Activated CD8-positive, alpha-beta T cell treated with anti-CD3 and anti-CD28 coated beads for 36 hours (primary cell): ENCODE data around the gene OGN. TPM values are rescaled to one million over a fixed set of nuclear protein-coding genes. Genes with fewer than 3 reads are reported as not detected.

Experiments used
- ATAC-seq: fragments of 200-7000 bp; cut with Tn5 transposase; one replicate; pipeline ENCODE4 v1.10.0; 2021; ENCODE audit warnings: mild to moderate bottlenecking, moderate library complexity
- CTCF ChIA-PET: fragments of 350-600 bp; sonication (Branson Sonifier 250); formaldehyde crosslinking; loops from one replicate; lab custom pipeline; 2021; ENCODE audit warnings: antibody characterized with exemption; lab: Charles Lee
- POLR2A ChIA-PET: fragments of 350-600 bp; sonication (Branson Sonifier 250); formaldehyde crosslinking; loops from one replicate; lab custom pipeline; 2021; ENCODE audit warnings: antibody characterized with exemption; lab: Charles Lee
- DNase-seq: peaks from one replicate; pipeline ENCODE4 v3.0.0-alpha.2; 2020
- H3K27ac Mint-ChIP-seq: one replicate; pipeline ENCODE4 v1.8.0; 2021; ENCODE audit warnings: mild to moderate bottlenecking, mixed read lengths
- H3K27me3 Mint-ChIP-seq: one replicate; pipeline ENCODE4 v1.8.0; 2021; ENCODE audit warnings: mixed read lengths
- H3K36me3 Mint-ChIP-seq: one replicate; pipeline ENCODE4 v1.8.0; 2021; ENCODE audit warnings: low read depth, mixed read lengths
- H3K4me1 Mint-ChIP-seq: one replicate; pipeline ENCODE4 v1.8.0; 2021; ENCODE audit warnings: low read depth, mixed read lengths
- H3K4me3 Mint-ChIP-seq: one replicate; pipeline ENCODE4 v1.8.0; 2021; ENCODE audit warnings: mild to moderate bottlenecking, moderate library complexity, mixed read lengths
- H3K9me3 Mint-ChIP-seq: one replicate; pipeline ENCODE4 v1.8.0; 2021; ENCODE audit warnings: mixed read lengths
- intact Hi-C: fragments of 100-400 bp; cut with micrococcal nuclease; formaldehyde crosslinking; loops from one replicate; pipeline ENCODE4 v1.10.0; 2022
- total RNA-seq, 2 experiments: library from RNA; stranded (reverse); gene quantifications; one replicate each; pipeline ENCODE4 v1.2.3, GENCODE V29; 2021
- TF ChIP-seq, protein P1 (sequence below): fragments of 200-600 bp; IDR thresholded peaks from one replicate; pipeline ENCODE4 v1.8.0; 2022; ENCODE audit warnings: antibody characterized with exemption, mild to moderate bottlenecking

OGN gene, protein sequence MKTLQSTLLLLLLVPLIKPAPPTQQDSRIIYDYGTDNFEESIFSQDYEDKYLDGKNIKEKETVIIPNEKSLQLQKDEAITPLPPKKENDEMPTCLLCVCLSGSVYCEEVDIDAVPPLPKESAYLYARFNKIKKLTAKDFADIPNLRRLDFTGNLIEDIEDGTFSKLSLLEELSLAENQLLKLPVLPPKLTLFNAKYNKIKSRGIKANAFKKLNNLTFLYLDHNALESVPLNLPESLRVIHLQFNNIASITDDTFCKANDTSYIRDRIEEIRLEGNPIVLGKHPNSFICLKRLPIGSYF
- not detected for total RNA-seq

DNA sequence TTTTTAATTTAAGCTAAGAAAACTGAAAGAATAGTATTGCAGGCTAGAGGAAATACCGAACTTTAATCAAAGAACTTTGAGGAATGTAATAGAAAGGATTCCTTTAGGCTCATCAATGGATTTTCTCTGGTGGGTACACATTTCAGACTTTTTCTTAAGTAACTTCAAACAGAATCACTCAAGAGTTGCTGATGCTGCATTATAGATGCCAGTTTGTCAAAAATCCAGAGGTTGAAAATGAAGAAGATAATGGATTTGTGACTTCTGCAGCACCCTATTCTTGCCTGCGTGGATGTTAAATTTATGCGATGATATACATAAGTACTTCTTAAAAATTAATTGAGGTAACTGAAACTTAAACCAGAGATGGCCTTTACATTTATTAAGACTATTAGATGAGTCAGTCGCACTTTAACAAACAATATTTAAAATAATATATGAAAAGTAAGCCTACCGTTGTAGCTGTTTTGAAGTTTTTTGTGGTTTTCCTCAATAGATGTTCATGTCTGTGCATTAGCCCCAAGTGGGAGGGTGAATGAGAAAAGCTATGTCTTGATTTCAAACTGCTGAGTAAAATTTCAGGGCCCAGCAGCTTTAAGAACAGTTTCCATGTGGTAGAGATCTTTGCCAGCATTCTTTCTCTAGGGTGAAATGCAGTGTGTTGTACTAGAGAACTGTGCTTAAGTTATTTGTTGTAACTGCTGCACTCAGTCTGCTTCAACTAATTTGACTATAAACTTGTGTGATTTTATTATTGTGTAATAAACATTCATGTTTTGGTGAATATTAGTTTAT is at the start of gene OGN:
OGN (minus strand) TSS at position 537 of the 795 bp plus-strand sequence. CDS start 1,171 bp downstream, outside the sequence.
- peaks cover 2% of the 10 kb centered on the region for H3K36me3 Mint-ChIP-seq
- CTCF ChIA-PET: no interaction called here
- no peak within 1 kb of the TSS for H3K4me3 Mint-ChIP-seq
- no peaks in the 10 kb centered on the region for H3K9me3 Mint-ChIP-seq
- ATAC-seq (no peak), DNase-seq (no peak)
- H3K27me3 Mint-ChIP-seq: no peaks in the 10 kb centered on the region
- peaks cover 29% of the 10 kb centered on the region for H3K4me1 Mint-ChIP-seq
- TF ChIP-seq, protein P1, sequence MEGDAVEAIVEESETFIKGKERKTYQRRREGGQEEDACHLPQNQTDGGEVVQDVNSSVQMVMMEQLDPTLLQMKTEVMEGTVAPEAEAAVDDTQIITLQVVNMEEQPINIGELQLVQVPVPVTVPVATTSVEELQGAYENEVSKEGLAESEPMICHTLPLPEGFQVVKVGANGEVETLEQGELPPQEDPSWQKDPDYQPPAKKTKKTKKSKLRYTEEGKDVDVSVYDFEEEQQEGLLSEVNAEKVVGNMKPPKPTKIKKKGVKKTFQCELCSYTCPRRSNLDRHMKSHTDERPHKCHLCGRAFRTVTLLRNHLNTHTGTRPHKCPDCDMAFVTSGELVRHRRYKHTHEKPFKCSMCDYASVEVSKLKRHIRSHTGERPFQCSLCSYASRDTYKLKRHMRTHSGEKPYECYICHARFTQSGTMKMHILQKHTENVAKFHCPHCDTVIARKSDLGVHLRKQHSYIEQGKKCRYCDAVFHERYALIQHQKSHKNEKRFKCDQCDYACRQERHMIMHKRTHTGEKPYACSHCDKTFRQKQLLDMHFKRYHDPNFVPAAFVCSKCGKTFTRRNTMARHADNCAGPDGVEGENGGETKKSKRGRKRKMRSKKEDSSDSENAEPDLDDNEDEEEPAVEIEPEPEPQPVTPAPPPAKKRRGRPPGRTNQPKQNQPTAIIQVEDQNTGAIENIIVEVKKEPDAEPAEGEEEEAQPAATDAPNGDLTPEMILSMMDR: no peak
- no peak within 1 kb of the TSS for H3K27ac Mint-ChIP-seq
- intact Hi-C loops: no loop called here
- POLR2A ChIA-PET: no interaction called here

DNA sequence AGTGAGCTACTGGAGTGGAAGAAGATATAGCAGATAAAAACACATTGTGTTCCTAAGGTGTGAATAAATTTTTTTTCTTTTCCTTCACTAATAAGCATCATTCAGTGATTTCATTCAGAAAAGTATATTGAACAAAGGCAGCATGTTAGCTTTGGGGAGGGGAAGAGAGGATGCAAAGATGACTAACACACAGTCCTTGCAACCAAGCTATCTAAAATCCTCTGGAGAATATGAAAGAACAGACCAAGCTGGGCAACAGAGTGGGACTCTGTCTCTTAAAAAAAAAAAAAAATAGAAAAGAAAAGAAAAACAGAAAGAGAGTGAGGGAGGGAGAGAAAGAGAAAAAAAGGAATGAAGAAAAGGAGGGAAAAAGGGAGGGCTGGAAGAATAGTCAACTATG is 42.2 kb upstream of the OGN start:
- Mint-ChIP-seq H3K27ac (no peak overlapping the region), H3K4me3 (no peak overlapping the region), H3K9me3 (no peaks in the 10 kb centered on the region), H3K36me3 (no peaks in the 10 kb centered on the region), H3K27me3 (no peaks in the 10 kb centered on the region), H3K4me1 (no peaks in the 10 kb centered on the region)
- TF ChIP-seq, protein P1: no peak
- ChIA-PET CTCF (interaction anchor here (1.5 to 1.8 kb wide), 2 partner anchors 10 to 306 kb away, joined by 3 to 5 read pairs; no protein-coding TSS in a partner anchor), POLR2A (no interaction called here)
- ATAC-seq: no peak
- intact Hi-C loops: loop anchor here (10.0 kb wide), 1 partner anchor 122 kb away; the partner anchor contains the start of genes CENPP and NOL8
- no peak for DNase-seq

DNA sequence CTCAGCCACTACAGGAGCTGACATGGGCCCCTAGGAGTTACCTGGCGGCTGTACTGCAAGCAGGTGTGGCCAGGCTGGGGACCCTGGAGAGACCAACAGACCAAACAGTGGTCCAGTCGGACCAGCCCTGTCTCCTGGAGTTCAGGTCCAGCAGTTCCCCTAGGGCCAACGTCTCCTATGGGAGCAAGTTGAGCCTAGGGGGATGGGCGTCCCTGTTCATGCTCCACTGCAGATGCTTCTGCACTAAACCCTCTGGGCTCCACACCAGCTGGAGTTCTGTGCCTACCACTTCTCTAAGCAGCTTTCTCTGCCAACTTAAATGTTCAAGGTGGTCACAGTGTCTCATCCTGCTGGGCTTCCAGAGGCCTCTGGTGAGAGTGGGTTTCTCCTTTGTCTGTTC is 40.5 kb upstream of the OGN start:
- intact Hi-C loops: loop anchor here (10.0 kb wide), 1 partner anchor 120 kb away; the partner anchor contains the start of genes CENPP and NOL8
- CTCF ChIA-PET: interaction anchor here (1.8 kb wide), 1 partner anchor 305 kb away, joined by 5 read pairs; no protein-coding TSS in a partner anchor

DNA sequence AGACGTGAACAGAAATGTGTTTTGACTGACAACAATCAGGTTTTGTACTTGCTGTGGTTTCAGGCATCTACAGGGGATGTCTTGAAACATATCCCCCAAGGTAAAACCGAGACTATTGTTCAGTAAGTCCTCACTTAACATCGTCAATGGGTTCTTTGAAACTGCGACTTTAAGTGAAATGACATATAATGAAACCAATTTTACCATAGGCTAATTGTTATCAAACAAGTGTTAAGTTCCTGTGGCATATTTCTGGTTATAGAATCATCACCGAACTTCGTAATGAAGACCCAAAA is 36.3 kb upstream of the OGN start:
- Mint-ChIP-seq H3K4me3 (no peak overlapping the region), H3K9me3 (no peaks in the 10 kb centered on the region), H3K36me3 (no peaks in the 10 kb centered on the region), H3K27me3 (no peaks in the 10 kb centered on the region), H3K4me1 (peaks cover 8% of the 10 kb centered on the region), H3K27ac (no peak overlapping the region)
- ChIA-PET POLR2A (no interaction called here), CTCF (no interaction called here)
- DNase-seq (no peak), ATAC-seq (peak; percentile 80)
- intact Hi-C loops: loop anchor here (10.0 kb wide), 1 partner anchor 116 kb away; the partner anchor contains the start of genes CENPP and NOL8
- TF ChIP-seq, protein P1: no peak

More for the DNA sequence above, 40.5 kb upstream of the OGN start:
- no peak overlapping the region for H3K4me3 Mint-ChIP-seq
- no peaks in the 10 kb centered on the region for H3K9me3 Mint-ChIP-seq
- no peaks in the 10 kb centered on the region for H3K27me3 Mint-ChIP-seq
- TF ChIP-seq, protein P1: no peak
- peaks cover 7% of the 10 kb centered on the region for H3K4me1 Mint-ChIP-seq
- H3K36me3 Mint-ChIP-seq: no peaks in the 10 kb centered on the region
- POLR2A ChIA-PET: no interaction called here
- ATAC-seq (no peak), DNase-seq (no peak)
- no peak overlapping the region for H3K27ac Mint-ChIP-seq
